Central memory CD8-positive, alpha-beta T cell (primary cell): ENCODE measurements around the gene MEGF6.

ENCODE experiments used
- ATAC-seq: fragments of 150-1000 bp; cut with Tn5 transposase; replicated peaks from 2 replicates; pipeline ENCODE4 v1.10.0; 2022; ENCODE audit warnings: mild to moderate bottlenecking, moderate FRiP score, moderate number of reproducible peaks; ENCODE audit not compliant: poor library complexity, severe bottlenecking; ENCODE audit errors: extremely low read depth
- DNase-seq, 2 donors: peaks; one replicate each; pipeline ENCODE4 v3.0.0; 2021; ENCODE audit warnings: low spot score in 2 of 2
- H3K27ac Mint-ChIP-seq: one replicate; pipeline ENCODE4 v1.8.0; 2022; ENCODE audit warnings: low read depth, mild to moderate bottlenecking, moderate library complexity, mixed read lengths
- H3K27me3 Mint-ChIP-seq: one replicate; pipeline ENCODE4 v1.8.0; 2022; ENCODE audit warnings: mixed read lengths
- H3K36me3 Mint-ChIP-seq: one replicate; pipeline ENCODE4 v1.8.0; 2022; ENCODE audit warnings: mild to moderate bottlenecking, moderate library complexity, mixed read lengths; ENCODE audit not compliant: insufficient read depth
- H3K4me1 Mint-ChIP-seq: one replicate; pipeline ENCODE4 v1.8.0; 2022; ENCODE audit warnings: mixed read lengths
- H3K4me3 Mint-ChIP-seq: one replicate; pipeline ENCODE4 v1.8.0; 2022; ENCODE audit warnings: mild to moderate bottlenecking, moderate library complexity, mixed read lengths
- H3K9me3 Mint-ChIP-seq: one replicate; pipeline ENCODE4 v1.8.0; 2022; ENCODE audit warnings: mixed read lengths

The MEGF6 gene

GRCh38 chr1:3611170-3612019 is at the start of gene MEGF6:
Gene MEGF6, minus strand, starts transcription at chr1:3611508. Its CDS starts 240 bp downstream, at chr1:3611268.
- peaks cover 8% of the 10 kb centered on the region for H3K4me1 Mint-ChIP-seq
- peak within 1 kb of the TSS; percentile 41 for H3K27ac Mint-ChIP-seq
- ATAC-seq (peak; percentile 19), DNase-seq (no peak)
- H3K27me3 Mint-ChIP-seq, result peaks cover 26% of the 10 kb centered on the region
- H3K9me3 Mint-ChIP-seq, result no peaks in the 10 kb centered on the region
- H3K36me3 Mint-ChIP-seq, result peaks cover 2% of the 10 kb centered on the region
- peak within 1 kb of the TSS; percentile 78 for H3K4me3 Mint-ChIP-seq

- H3K27ac Mint-ChIP-seq, result no peak overlapping the region
- ATAC-seq (no peak), DNase-seq (no peak)
- no peaks in the 10 kb centered on the region for H3K4me1 Mint-ChIP-seq
- H3K9me3 Mint-ChIP-seq, result no peaks in the 10 kb centered on the region
- no peaks in the 10 kb centered on the region for H3K36me3 Mint-ChIP-seq
- H3K4me3 Mint-ChIP-seq, result no peak overlapping the region
- H3K27me3 Mint-ChIP-seq, result peaks cover 38% of the 10 kb centered on the region
These were observed 49.4 kb upstream of the MEGF6 start for GRCh38 chr1:3660704-3661103.

GRCh38 chr1:3659093-3659492 is 47.8 kb upstream of the MEGF6 start:
- no peak overlapping the region for H3K4me3 Mint-ChIP-seq
- no peaks in the 10 kb centered on the region for H3K9me3 Mint-ChIP-seq
- H3K4me1 Mint-ChIP-seq, result no peaks in the 10 kb centered on the region
- H3K27ac Mint-ChIP-seq, result no peak overlapping the region
- DNase-seq, result no peak
- no peaks in the 10 kb centered on the region for H3K36me3 Mint-ChIP-seq
- peaks cover 54% of the 10 kb centered on the region for H3K27me3 Mint-ChIP-seq
- ATAC-seq, result no peak

- ATAC-seq (no peak), DNase-seq (no peak)
- H3K27me3 Mint-ChIP-seq, result peaks cover 63% of the 10 kb centered on the region
- no peak overlapping the region for H3K27ac Mint-ChIP-seq
- H3K4me1 Mint-ChIP-seq, result no peaks in the 10 kb centered on the region
- no peak overlapping the region for H3K4me3 Mint-ChIP-seq
- H3K36me3 Mint-ChIP-seq, result no peaks in the 10 kb centered on the region
- no peaks in the 10 kb centered on the region for H3K9me3 Mint-ChIP-seq
These were observed 46.9 kb upstream of the MEGF6 start for GRCh38 chr1:3658231-3658615.

- peaks cover 65% of the 10 kb centered on the region for H3K27me3 Mint-ChIP-seq
- ATAC-seq, result no peak
- no peak overlapping the region for H3K27ac Mint-ChIP-seq
- H3K4me3 Mint-ChIP-seq, result no peak overlapping the region
- DNase-seq, result no peak
- H3K9me3 Mint-ChIP-seq, result no peaks in the 10 kb centered on the region
- no peaks in the 10 kb centered on the region for H3K36me3 Mint-ChIP-seq
- no peaks in the 10 kb centered on the region for H3K4me1 Mint-ChIP-seq
These were observed 46.4 kb upstream of the MEGF6 start for GRCh38 chr1:3657578-3658230.

GRCh38 chr1:3657096-3657475 is 45.8 kb upstream of the MEGF6 start:
- Mint-ChIP-seq H3K9me3 (no peaks in the 10 kb centered on the region), H3K27ac (no peak overlapping the region), H3K4me1 (no peaks in the 10 kb centered on the region), H3K27me3 (peaks cover 65% of the 10 kb centered on the region), H3K4me3 (no peak overlapping the region), H3K36me3 (no peaks in the 10 kb centered on the region)
- DNase-seq, result no peak
- ATAC-seq, result no peak

- ATAC-seq (no peak), DNase-seq (no peak)
- H3K4me1 Mint-ChIP-seq, result no peaks in the 10 kb centered on the region
- H3K4me3 Mint-ChIP-seq, result no peak overlapping the region
- H3K27me3 Mint-ChIP-seq, result peaks cover 66% of the 10 kb centered on the region
- no peaks in the 10 kb centered on the region for H3K9me3 Mint-ChIP-seq
- no peaks in the 10 kb centered on the region for H3K36me3 Mint-ChIP-seq
- no peak overlapping the region for H3K27ac Mint-ChIP-seq
These were observed 45.3 kb upstream of the MEGF6 start for GRCh38 chr1:3656450-3657095.

- peaks cover 5% of the 10 kb centered on the region for H3K4me1 Mint-ChIP-seq
- no peak for DNase-seq
- H3K4me3 Mint-ChIP-seq, result no peak overlapping the region
- H3K9me3 Mint-ChIP-seq, result no peaks in the 10 kb centered on the region
- H3K36me3 Mint-ChIP-seq, result no peaks in the 10 kb centered on the region
- peaks cover 74% of the 10 kb centered on the region for H3K27me3 Mint-ChIP-seq
- H3K27ac Mint-ChIP-seq, result no peak overlapping the region
- ATAC-seq, result no peak
These were observed 43.4 kb upstream of the MEGF6 start for GRCh38 chr1:3654549-3655281.

- H3K36me3 Mint-ChIP-seq, result peaks cover under 1% of the 10 kb centered on the region
- peak overlapping the region; percentile 21 for H3K4me3 Mint-ChIP-seq
- DNase-seq (no peak), ATAC-seq (no peak)
- H3K27me3 Mint-ChIP-seq, result peaks cover 62% of the 10 kb centered on the region
- H3K9me3 Mint-ChIP-seq, result no peaks in the 10 kb centered on the region
- no peak overlapping the region for H3K27ac Mint-ChIP-seq
- H3K4me1 Mint-ChIP-seq, result peaks cover 16% of the 10 kb centered on the region
These were observed 41.9 kb upstream of the MEGF6 start for GRCh38 chr1:3653286-3653618.

GRCh38 chr1:3652548-3653285 is 41.4 kb upstream of the MEGF6 start:
- ATAC-seq (no peak), DNase-seq (no peak)
- Mint-ChIP-seq H3K36me3 (peaks cover 4% of the 10 kb centered on the region), H3K4me3 (no peak overlapping the region), H3K27me3 (peaks cover 56% of the 10 kb centered on the region), H3K9me3 (no peaks in the 10 kb centered on the region), H3K4me1 (peaks cover 22% of the 10 kb centered on the region), H3K27ac (no peak overlapping the region)

- DNase-seq, result no peak
- Mint-ChIP-seq H3K36me3 (peaks cover 4% of the 10 kb centered on the region), H3K27me3 (peaks cover 50% of the 10 kb centered on the region), H3K9me3 (no peaks in the 10 kb centered on the region), H3K4me1 (peaks cover 23% of the 10 kb centered on the region), H3K27ac (no peak within 1 kb of the TSS), H3K4me3 (peak within 1 kb of the TSS; percentile 76)
- no peak for ATAC-seq
These were observed 40.7 kb upstream of the MEGF6 start, which contains the start of gene TP73 for GRCh38 chr1:3651930-3652547. Gene TP73, plus strand, starts transcription at chr1:3652516. Its CDS starts 29,850 bp downstream, at chr1:3682366.
